ENCODE measurements around the gene FZD10.

Gene FZD10, protein sequence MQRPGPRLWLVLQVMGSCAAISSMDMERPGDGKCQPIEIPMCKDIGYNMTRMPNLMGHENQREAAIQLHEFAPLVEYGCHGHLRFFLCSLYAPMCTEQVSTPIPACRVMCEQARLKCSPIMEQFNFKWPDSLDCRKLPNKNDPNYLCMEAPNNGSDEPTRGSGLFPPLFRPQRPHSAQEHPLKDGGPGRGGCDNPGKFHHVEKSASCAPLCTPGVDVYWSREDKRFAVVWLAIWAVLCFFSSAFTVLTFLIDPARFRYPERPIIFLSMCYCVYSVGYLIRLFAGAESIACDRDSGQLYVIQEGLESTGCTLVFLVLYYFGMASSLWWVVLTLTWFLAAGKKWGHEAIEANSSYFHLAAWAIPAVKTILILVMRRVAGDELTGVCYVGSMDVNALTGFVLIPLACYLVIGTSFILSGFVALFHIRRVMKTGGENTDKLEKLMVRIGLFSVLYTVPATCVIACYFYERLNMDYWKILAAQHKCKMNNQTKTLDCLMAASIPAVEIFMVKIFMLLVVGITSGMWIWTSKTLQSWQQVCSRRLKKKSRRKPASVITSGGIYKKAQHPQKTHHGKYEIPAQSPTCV

DNA sequence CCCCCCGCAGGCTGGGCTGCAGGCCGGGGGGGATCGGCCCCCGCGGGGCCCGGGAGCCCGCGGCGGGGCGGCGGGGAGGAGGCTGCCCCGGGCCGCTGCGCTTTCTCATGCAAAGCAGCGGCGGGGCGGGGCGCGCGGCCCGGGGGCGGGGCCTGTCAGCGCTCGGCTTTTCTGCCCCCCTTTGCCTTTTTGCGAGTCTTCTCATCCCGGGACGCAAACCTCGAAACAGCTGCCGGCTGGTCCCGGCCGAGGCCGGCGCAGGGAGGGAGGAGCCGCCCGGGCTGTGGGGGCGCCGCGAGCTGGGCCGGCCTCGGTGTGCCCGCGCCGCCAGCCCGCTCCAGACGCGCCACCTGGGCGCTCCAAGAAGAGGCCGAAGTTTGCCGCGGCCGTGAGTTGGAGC is at the start of gene FZD10:
Gene FZD10, plus strand, starts transcription at position 198 of the 400 bp plus-strand sequence. CDS start 479 bp downstream, outside the sequence.
- DNase-seq: no peak

DNA sequence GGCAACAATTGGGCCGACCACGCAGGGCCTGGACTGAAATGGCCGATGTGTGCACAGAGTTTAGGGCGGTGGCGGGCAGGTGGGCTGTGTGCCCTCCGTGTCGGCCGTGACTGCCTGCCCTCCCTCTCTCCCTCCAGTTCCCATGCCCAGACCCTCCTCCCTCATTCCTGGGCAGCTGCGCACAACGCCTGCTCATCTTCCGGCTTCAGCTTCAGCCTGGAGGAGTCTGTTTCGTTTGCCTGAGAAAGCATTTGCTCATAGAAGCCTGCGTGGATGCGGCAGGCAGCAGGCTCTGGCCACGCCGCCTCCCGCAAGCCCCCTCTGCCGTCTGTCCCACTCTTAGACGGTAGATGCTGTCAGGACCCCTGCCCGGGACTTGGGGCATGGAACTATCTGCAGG is 47.3 kb upstream of the FZD10 start:
- DNase-seq: no peak

DNA sequence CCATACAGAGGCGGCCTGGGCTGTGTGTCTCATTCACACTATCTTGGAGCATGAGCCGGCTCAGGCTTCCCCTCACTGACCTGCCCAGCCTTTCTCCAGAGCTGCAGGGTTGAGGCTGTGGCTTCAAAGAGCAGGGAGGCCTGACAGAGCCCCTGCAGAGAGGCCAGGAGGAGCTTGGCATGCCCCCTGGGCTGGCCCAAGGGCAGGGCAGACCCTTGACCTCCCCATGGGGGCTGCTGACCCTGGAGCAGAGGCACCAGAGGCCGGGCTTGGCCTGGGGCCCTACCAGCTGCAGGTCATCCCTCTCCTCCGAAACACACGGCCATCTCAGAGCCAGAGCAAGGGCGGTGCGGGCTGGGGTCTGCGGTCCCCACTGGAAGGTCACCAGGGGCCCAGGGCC is 46.6 kb upstream of the FZD10 start:
- DNase-seq: no peak

DNA sequence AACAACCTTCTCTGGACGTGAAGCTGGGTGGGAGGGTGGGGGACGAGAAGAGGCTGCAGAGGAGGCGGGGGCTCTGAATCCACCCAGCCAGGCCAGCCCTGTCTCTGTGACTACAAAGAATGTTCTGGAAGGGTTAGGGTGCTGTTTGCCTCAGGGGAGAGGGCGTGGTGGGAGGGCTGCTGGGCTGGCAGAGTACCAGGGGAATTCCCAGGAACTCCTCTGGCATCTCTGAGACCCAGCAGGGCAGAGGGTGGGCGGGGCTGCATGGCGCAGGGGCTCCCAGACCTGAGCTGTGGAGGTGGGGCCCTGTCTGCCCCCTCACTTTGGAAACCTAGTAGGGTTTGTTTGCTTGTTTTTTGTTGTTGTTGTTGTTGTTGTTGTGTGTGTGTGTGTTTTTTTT is 45.5 kb upstream of the FZD10 start:
- no peak for DNase-seq

DNA sequence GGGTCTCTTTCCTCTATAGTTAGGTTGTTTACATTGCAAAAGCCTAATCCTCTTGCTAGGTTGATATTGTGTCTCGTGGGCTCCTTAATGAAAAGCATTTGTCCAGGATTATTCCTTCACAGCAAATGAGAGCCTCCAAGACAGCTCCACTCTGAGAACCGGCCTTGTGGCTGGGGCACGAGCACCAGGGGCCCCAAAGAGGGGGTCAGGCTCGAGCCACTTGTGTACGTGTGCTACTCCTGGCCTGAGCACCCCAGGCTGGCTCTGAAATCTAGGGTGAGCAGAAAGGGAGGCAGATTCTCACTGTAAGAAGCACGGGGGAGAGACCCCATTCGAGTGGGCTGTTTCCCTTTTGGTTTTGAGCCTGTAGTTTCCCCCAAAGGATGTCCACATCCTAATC is 45.0 kb upstream of the FZD10 start:
- no peak for DNase-seq

DNA sequence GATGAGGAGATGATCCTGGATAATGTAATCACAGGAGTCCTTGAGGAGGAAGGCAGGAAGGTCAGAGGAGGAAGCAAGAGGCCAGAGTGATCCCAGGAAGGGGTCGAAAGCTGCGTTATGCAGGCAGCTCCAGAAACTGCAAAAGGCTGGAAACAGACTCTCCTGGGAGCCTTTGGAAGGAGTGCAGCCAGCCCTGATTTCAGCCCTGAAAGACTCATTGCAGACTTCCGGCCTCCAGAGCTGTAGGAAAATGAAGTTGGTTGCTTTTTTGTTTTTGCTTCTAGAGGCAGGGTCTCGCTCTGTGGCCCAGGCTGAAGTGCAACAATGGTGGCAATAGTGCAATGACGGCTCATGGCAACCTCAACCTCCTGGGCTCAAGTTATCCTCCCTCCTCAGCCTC is 44.6 kb upstream of the FZD10 start:
- no peak for DNase-seq

DNA sequence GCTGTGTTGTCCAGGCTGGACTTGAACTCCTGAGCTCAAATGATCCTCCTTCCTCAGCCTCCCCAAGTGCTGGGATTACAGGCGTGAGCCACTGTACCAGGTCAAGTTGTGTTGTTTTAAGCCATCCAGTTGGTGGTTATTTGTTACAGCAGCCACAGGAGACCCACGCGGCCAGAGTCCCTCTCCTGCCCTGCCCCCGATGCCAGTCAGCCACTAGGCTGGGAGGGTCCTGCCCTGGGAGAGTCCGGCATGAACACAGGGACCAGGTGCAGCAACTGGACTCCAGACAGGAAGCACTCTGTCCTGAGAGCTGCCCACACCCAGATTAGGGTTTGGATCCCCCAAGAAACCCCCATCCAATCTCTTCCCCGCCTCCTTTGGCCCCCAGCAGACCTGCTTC is 44.1 kb upstream of the FZD10 start:
- DNase-seq: no peak

DNA sequence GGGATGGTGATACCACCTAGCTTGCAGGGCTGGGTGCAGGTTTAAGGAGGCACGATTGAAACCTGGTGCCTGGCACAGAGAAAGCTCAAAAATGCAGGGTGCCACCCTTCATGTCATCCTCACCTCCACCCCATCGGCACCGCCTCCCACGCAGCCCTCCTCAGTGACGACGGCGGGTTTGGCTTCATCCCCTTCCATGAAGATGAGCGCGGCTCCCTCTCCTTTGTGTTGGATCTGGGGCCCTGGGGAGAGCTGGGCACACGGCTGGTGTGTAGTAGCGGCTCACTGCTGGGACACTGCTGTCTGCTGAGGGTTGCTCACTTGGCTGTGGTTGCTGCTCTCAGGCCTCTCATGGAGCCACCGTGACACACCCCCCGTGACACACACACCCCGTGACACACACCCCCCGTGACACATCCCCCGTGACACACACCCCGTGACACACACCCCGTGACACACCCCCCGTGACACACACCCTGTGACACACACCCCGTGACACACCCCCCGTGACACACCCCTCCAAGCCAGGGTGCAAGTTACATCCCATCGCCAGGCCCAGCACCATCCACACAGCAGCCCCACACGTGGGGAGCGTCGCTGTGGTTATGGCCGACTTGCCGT is 42.9 kb upstream of the FZD10 start:
- no peak for DNase-seq

DNA sequence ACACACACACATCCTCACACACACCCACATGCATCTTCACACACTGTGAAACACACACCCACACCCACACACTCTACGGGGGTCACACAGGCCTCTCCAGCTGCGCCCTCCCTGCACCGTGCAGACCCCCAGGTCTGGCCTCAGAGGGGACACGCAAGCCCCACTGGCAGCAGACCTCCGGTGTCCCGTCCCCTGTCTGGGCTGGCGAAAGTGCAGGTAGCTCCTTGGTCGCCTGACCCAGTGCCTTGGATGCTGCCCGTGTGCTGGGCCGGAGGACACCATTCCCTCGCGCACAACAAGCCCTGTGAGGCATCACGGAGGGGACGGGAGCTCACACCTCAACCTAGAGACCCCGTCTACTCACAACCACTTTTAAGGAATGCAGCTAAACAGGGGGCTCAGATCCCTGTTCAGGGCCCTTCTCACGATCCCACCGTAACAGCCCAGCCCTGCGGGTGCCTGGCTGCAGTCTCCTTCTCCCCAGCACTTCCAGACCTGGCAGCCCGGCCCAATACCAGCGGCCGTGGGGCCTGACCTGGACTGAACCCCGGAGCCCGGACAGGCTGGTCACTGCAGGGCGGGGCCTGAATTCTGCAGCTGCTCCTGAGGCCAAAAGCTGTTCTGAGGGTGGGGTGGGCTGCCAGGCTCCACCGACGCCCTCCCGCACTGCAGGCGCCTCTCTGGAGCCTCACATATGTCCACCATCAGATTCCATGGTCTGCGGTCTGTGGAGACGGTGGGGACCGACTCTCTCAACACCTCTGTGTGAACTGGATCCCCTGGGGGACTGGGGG is 42.1 kb upstream of the FZD10 start:
- DNase-seq: no peak

DNA sequence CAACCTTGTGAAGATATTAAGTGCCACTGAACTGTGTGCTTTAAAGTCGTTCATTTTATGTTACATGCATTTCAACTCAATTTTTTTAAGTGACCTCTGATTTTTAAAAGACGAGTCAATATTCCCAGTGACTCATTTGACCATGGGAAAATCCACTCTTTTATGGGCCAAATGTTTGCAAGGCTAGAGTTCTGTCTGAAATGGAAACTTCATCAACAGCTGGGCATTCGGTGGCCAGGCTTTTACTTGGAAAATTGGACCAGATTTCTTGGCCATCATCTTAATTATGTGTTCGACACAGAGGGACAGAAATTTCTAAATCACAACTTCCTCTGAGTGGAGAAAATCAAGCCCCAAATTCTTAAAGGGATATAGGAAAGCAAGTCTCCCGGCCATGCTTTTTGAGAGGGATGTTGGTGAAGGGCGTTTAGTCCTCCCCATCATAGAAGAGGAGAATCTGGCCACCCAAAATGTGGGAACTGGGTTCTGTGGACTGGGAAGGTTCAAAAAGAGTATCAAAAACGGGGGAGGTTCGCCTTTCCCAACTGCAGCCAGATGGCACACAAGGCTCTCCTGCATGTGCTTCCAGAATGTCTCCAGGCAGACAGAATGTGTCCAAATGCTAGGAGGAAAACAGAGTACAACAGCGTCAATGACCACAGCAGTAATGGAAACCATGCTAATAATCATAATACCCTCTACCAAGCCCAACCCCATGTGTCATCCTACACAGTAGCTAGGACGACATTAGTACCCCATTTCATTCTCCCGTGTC is 40.9 kb upstream of the FZD10 start:
- DNase-seq: no peak

DNA sequence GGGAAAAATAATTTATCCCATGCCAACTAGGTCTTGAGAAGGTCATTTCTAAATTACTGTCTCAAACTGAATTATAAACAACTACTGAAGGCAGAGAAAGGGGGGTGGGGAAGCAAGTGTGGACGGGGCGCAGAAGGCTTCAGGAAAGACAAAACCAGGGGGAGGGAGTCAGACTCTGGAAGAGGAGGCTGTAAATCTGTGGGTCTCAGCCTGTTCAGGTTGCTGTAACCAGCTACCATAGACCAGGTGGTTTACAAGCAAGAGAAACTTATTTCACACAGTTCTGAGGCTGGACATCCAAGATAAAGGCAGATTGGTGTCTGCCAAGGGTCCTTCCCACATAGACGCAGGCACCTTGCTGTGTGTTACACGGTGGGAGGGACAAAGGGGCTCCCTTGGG is 39.9 kb upstream of the FZD10 start:
- no peak for DNase-seq

DNA sequence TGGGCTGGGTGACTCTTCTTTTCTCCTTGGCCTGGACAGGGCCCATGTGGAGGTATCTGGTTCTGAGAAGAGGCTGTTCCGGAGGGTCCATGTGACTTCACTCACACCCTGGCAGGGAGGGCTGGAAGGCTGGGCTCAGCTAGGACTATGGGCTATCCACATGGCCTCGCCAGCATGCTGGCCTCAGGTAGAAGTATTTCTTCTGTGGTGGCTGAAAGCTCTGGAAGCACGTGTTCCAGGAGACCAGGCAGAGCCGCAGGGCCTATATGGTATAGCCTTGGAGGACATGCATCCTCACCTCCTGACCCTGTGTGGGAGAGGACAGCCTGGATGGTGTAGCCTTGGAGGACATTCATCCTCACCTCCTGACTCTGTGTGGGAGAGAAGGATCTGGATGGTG is 38.2 kb upstream of the FZD10 start:
- DNase-seq: no peak

DNA sequence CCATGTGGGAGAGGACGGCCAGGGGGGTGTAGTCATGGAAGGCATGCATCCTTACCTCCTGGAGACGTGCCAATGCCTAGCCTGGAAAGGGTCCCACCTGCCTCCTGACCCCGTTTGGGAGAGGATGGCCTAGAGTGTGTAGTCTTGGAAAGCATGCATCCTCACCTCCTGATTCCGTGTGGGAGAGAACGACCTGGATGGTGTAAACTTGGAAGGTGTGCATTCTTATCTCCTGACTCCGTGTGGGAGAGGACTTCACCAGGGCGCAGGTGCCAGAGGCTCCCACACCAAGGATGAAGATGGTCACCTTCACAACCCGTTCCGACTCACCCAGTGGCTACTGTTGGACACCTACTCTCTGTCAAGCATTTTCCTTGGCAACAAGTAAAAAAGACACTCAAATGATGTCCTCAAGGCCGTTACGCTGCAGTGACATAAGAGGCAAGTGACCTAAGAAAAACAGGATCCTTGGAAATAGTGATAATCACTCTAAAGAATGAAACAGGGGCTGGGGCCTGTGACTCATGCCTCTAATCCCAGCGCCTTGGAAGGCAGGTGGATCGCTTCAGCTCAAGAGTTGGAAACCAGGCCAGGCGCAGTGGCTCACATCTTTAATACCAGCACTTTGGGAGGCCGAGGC is 37.5 kb upstream of the FZD10 start:
- DNase-seq: no peak

DNA sequence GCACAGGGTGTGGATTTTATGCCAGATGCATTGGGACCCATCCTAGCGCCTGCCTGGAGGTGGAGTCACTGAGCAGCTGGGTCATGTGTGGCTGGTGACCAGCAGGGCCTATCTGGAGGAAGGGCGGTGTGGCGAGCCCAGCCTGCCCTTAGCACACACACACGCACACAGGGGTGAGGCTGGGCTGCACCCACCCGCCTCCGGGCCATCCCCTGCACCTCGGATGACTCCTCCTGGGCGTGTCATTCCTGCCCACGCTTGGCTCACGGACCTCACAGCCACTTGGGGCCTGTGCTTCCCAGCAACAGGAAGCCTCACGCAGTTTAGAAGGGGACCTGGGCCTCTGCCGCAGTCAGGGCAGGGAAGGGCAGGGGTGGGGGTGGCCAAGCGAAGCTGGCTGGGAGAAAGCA is 36.2 kb upstream of the FZD10 start:
- no peak for DNase-seq

DNA sequence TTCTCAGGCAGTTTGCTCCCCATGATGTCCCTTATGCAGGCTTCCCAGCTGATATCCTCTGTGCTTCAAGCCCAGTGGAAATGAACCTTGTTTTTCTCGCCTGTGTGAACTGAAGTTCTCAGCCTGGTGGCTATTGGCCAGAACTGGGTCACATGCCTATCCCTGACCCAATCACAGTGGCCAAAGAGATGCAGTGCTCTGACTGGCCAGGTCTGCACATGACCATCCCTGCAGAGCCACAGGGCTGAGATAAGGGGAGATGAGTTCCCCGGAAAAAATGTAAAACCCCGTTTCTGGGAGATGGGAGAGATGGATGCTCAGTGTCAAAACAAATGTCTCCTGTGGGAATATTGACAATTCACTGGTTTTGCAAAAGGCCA is 34.7 kb upstream of the FZD10 start:
- DNase-seq: no peak

DNA sequence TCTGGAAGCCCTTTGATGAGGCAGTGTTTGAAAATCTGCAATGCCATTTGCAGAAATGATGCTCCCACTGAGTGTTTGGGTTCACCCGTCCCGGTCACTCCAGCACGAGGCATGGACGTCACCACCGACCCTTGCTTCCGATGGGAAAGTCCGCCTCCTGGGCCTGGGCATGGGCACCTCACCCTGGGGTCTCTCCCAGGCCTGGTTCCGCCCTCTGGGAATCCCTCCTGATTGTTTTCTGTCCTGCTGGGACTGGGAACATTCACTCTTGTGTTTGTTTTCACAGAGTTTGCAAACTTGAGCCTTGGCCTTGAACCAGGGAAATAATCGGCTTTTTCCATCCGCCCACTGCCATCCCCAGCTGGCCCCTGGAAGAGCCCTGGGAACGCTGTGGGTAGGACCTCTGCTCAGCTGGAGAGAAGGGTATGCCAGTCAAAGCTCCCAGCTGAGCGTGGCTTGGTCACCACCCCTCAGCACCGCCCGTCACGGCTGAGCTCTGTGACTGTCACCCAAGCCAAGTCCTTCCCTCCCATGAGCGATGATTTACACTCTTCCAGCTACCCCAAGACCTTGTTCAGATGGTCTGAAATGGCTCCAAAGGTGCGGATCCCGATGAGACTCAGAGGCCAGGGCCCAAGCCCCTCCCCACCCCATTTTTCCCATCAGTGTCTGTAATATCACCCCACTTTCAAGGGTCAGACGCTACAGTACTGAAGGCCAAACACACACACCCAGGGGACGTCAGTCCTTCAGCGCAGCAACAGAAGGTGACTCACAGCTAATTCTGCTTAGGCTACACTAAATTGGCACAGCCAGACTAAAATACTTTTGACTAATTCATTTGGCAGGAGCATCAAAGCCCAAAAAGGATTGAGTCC is 34.1 kb upstream of the FZD10 start:
- no peak for DNase-seq

DNA sequence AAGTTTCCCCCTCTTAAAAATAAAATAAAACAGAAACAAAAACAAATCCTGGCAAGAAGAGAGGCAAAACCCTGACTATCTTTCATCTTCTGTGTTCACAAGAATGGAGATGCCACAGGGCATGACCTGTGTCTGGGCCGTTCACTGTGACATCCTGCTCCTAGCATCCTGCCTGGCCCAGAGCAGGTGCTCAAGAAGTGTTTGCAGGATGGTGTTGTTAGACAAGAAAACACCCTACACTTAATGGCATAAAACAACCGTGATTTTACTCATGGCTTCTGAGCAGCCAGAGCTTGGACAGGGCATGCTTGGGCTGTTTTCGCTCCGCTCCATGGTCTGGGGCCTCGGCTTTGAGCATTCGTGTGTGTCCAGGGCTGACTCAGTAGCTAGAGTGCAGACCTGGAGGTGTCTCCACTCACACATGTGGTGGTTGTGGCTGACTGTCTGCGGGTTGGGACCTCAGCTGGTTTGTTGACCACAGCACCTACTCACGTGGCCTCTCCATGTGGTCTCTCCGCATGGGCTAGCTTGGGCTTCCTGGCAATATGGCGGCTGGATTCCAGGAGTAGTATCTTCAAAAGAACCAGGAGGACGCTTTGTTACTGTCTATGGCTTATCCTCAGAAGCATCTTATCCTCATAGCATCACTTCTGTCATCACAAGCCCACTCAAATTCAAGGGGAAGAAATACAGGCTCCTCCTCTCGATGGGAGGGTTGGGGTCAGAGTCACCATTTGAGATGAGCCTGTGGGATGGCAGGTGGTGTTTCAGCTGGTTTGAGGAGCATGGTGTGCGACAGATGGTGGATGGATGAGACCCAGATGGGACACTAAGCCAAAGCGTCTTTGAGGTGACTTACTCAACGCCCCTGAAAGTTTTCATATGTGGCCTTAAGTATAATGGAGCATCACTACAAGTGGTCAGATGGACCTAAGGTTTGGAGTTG is 33.2 kb upstream of the FZD10 start:
- DNase-seq: no peak

DNA sequence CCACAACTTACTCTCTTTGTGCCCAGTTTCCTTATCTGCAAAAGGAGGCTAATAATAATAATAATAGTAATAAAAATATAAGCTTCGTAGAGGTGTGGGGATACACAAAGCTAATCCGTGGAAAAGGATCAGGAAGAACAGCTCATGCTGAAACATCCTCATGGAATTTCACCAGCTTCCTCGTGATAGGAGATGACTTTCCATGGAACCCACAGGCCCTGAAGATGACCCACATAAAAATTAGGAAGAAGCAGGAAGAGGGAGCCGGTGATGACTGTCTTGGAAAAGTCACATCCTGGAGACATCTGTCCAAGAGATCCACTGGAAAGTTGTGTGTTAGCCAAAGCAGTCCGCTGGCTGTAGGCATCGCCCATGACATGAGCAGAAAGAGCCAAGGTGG is 31.9 kb upstream of the FZD10 start:
- no peak for DNase-seq

DNA sequence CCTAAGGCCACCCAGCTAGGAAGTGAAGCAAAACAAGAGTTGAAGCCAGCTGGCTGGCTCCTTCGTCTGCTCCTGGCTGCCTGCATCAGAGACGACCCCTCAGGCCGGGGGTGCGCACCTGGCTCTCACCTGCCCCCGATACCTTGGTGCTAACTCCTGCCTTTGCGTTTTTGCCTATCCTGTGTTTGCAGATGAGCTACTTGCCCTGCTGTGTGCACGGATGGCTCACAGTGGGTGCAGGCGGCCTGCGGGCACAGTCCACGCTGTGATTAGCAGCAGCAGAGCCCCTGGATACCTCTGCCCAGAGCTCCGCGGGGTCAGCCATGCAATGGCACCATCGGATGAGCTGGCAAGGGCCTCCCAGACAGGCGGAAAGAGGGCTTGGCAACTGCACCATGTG is 31.2 kb upstream of the FZD10 start:
- no peak for DNase-seq

DNA sequence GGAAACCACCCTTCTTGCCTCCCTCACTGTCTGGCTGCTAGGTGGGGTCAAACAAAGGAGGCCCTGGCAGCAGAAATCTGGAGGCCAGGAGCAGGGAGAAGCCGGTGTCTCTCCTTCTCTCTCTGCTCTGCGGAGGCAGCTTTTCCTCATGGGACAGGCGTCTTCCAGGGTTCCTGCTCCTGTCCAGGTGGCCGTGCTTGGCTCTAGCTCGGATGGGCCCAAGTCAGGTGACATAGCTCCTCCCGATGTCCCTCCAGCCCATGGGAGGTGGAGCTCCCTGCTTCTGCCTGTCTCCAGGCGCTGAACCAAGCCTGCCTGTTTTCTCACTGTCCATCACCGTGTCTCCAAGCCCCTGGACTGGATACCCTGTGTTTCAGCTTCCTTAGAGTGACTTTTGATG is 30.5 kb upstream of the FZD10 start:
- DNase-seq: no peak

All from NCI-H774 (cell line).